Nephron (organoid): ENCODE results near the gene HNRNPF.

Source experiments
- H3K27ac Mint-ChIP-seq, 3 experiments: 2 replicates each; pipeline ENCODE4 v1.8.0; 2020; ENCODE audit warnings: mixed read lengths in 3 of 3, mild to moderate bottlenecking in 2 of 3, moderate library complexity in 1 of 3
- H3K27me3 Mint-ChIP-seq: 2 replicates; pipeline ENCODE4 v1.8.0; 2021; ENCODE audit warnings: low read depth, mild to moderate bottlenecking, moderate library complexity, mixed read lengths
- H3K36me3 Mint-ChIP-seq: 2 replicates; pipeline ENCODE4 v1.8.0; 2020; ENCODE audit warnings: low read depth, mixed read lengths
- H3K4me1 Mint-ChIP-seq: 2 replicates; pipeline ENCODE4 v1.8.0; 2020; ENCODE audit warnings: mixed read lengths
- H3K4me3 Mint-ChIP-seq, 3 experiments: 2 replicates each; pipeline ENCODE4 v1.8.0; 2020; ENCODE audit warnings: mild to moderate bottlenecking in 3 of 3, mixed read lengths in 3 of 3, moderate library complexity in 2 of 3
- H3K9me3 Mint-ChIP-seq: 2 replicates; pipeline ENCODE4 v1.8.0; 2020; ENCODE audit warnings: mixed read lengths
- TF ChIP-seq, protein P1 (sequence below), 3 experiments: fragments of 200-600 bp; sonication (generic); IDR thresholded peaks; one replicate each; pipeline ENCODE4 v1.5.0; 2021; ENCODE audit warnings: antibody characterized with exemption in 3 of 3; ENCODE audit not compliant: unreplicated experiment in 3 of 3

The HNRNPF gene

DNA sequence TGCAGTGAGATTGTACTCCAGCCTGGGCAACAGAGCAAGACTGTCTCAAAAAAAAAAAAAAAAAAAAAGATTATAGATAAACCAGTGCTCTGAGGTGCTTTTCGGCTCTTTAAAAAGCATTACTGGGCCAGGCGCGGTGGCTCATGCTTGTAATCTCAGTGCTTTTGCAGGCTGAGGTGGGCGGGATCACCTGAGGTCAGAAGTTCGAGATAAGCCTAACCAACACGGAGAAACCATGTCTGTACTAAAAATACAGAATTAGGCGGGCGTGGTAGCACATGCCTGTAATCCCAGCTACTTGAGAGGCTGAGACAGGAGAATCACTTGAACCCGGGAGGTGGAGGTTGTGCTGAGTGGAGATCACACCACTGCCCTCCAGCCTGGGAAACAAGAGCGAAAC, 6.6 kb upstream of the HNRNPF start:
- no peak overlapping the region for H3K27ac Mint-ChIP-seq
- peaks cover 1% of the 10 kb centered on the region for H3K27me3 Mint-ChIP-seq
- H3K36me3 Mint-ChIP-seq = no peaks in the 10 kb centered on the region
- no peaks in the 10 kb centered on the region for H3K9me3 Mint-ChIP-seq
- no peaks in the 10 kb centered on the region for H3K4me1 Mint-ChIP-seq
- TF ChIP-seq, protein P1, sequence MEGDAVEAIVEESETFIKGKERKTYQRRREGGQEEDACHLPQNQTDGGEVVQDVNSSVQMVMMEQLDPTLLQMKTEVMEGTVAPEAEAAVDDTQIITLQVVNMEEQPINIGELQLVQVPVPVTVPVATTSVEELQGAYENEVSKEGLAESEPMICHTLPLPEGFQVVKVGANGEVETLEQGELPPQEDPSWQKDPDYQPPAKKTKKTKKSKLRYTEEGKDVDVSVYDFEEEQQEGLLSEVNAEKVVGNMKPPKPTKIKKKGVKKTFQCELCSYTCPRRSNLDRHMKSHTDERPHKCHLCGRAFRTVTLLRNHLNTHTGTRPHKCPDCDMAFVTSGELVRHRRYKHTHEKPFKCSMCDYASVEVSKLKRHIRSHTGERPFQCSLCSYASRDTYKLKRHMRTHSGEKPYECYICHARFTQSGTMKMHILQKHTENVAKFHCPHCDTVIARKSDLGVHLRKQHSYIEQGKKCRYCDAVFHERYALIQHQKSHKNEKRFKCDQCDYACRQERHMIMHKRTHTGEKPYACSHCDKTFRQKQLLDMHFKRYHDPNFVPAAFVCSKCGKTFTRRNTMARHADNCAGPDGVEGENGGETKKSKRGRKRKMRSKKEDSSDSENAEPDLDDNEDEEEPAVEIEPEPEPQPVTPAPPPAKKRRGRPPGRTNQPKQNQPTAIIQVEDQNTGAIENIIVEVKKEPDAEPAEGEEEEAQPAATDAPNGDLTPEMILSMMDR (IDR thresholded peaks at IDR 0.05; ENCODE audit: unreplicated experiment in 3 of 3) = no peak
- H3K4me3 Mint-ChIP-seq = no peak overlapping the region

DNA sequence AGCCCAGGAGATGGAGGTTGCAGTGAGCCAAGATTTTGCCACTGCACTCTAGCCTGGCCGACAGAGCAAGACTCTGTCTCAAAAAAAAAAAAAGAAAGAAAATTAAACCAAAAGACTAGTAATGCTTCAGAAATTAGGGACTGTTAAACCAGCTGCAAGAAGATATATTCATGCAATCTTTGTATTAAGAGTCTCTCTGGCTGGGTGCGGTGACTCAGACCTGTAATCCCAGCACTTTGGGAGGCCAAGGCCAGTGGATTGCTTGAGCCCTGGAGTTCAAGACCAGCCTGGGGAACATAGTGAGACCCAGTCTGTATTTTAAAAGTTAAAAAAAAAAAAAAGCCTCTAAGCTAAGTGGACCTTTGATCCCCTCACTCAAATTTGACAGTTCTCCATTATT, 2.5 kb upstream of the HNRNPF start:
- Mint-ChIP-seq H3K27ac (no peak overlapping the region), H3K4me1 (peaks cover 6% of the 10 kb centered on the region)
- TF ChIP-seq, protein P1 (IDR thresholded peaks at IDR 0.05; ENCODE audit: unreplicated experiment in 3 of 3) = no peak

DNA sequence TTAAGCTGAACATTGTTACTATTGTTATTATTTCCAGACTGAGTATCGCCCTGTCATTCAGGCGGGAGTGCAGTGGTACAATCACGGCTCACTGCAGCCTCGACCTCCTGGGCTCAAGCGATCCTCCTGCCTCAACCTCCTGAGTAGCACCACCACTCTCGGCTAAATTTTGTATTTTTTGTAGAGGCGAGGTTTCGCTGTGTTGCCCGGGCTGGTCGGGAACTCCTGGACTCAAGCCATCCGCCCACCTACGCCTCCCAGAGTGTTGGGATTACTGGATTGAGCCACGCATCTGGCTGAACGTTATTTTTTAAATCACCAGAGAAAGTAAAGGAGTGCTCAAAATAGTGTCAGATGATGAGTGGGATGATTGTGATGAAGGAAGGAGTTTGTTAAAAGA, 1.4 kb upstream of the HNRNPF start:
- peaks cover 12% of the 10 kb centered on the region for H3K4me1 Mint-ChIP-seq
- H3K9me3 Mint-ChIP-seq = no peaks in the 10 kb centered on the region
- H3K4me3 Mint-ChIP-seq = peak overlapping the region; percentile 46 to 79 (median 72)
- H3K27me3 Mint-ChIP-seq = peaks cover 4% of the 10 kb centered on the region
- peak overlapping the region in 2 of 3 experiments; percentile 24 to 71 for H3K27ac Mint-ChIP-seq
- TF ChIP-seq, protein P1 (IDR thresholded peaks at IDR 0.05; ENCODE audit: unreplicated experiment in 3 of 3) = no peak
- no peaks in the 10 kb centered on the region for H3K36me3 Mint-ChIP-seq

More for the DNA sequence above, 2.5 kb upstream of the HNRNPF start:
- H3K36me3 Mint-ChIP-seq = no peaks in the 10 kb centered on the region
- no peak overlapping the region for H3K4me3 Mint-ChIP-seq
- no peaks in the 10 kb centered on the region for H3K9me3 Mint-ChIP-seq
- peaks cover 4% of the 10 kb centered on the region for H3K27me3 Mint-ChIP-seq

DNA sequence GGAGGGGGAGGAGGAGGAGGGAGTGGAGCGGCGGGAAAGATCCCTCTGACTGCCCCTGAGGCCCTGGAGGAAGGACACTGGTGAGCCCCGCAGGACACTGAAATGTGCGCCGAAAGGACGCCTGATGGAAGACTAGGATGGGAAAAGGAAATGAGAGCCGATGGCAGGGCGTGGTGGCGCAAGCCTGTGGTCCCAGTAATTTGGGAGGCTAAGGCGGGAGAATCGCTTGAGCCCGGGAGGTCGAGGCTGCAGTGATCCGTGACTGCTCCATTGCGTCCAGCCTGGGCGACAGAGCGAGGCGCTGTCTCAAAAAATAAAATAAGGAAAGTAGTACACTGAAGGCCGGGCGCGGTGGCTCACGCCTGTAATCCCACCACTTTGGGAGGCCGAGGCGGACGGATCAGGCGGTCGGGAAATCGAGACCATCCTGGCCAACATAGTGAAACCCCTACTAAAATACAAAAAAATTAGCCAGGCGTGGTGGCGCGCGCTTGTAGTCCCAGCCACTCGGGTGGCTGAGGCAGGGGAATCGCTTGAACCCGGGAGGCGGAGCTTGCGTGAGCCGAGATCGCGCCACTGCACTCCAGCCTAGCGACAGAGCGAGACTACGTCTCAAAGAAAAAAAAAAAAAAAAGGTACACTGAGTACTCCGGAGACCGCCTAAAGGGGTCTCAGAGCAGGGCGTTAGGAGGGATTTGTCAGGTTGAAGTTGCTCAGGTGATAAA, 561 bp upstream of the HNRNPF start:
- peaks cover 16% of the 10 kb centered on the region for H3K4me1 Mint-ChIP-seq
- peak overlapping the region; percentile 98 to 99 (median 98) for H3K27ac Mint-ChIP-seq
- no peaks in the 10 kb centered on the region for H3K9me3 Mint-ChIP-seq
- TF ChIP-seq, protein P1 (IDR thresholded peaks at IDR 0.05; ENCODE audit: unreplicated experiment in 3 of 3) = no peak
- peaks cover 3% of the 10 kb centered on the region for H3K36me3 Mint-ChIP-seq
- H3K27me3 Mint-ChIP-seq = peaks cover 4% of the 10 kb centered on the region
- H3K4me3 Mint-ChIP-seq = peak overlapping the region; percentile 96 to 99 (median 98)

DNA sequence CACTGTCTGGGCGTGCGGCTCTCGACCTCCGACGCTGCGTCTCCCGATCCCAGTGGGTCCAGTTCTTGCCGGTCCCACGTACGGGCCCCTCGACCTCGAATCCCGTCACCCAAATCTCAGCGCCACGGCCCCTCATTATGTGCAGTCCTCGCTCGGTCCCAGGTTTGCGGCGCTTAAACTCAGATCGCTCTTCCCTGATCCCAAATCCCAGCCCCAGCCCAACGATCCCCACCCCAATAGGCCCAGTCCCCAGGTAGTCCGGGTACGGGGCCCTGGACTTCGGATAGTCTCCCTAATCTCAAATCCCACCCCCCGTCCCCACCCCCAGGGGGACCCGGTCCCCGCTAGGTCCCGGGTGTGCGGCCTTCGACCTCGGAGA, 666 bp downstream of the HNRNPF start:
- TF ChIP-seq, protein P1 (IDR thresholded peaks at IDR 0.05; ENCODE audit: unreplicated experiment in 3 of 3) = peak in 1 of 3 experiments; percentile 20
- Mint-ChIP-seq H3K4me1 (peaks cover 20% of the 10 kb centered on the region), H3K27ac (peak overlapping the region; percentile 98 to 99 (median 98)), H3K36me3 (peaks cover 6% of the 10 kb centered on the region), H3K27me3 (peaks cover 4% of the 10 kb centered on the region), H3K9me3 (no peaks in the 10 kb centered on the region), H3K4me3 (peak overlapping the region; percentile 96 to 99 (median 98))
